GM12872 (cell line): ENCODE measurements around the gene LOXL3.
A peak's percentile ranks its signal among the peaks of the same experiment; 100 is the strongest.

Experiments
- TF ChIP-seq, protein P1 (sequence below): IDR thresholded peaks from 3 replicates; pipeline ENCODE4 v1.5.1; 2011; ENCODE audit warnings: low read depth, mild to moderate bottlenecking, low read length, moderate library complexity; ENCODE audit not compliant: insufficient read depth

LOXL3 gene

GRCh38 chr2:74578408-74578807 is 24.7 kb upstream of the LOXL3 start:
- TF ChIP-seq, protein P1, sequence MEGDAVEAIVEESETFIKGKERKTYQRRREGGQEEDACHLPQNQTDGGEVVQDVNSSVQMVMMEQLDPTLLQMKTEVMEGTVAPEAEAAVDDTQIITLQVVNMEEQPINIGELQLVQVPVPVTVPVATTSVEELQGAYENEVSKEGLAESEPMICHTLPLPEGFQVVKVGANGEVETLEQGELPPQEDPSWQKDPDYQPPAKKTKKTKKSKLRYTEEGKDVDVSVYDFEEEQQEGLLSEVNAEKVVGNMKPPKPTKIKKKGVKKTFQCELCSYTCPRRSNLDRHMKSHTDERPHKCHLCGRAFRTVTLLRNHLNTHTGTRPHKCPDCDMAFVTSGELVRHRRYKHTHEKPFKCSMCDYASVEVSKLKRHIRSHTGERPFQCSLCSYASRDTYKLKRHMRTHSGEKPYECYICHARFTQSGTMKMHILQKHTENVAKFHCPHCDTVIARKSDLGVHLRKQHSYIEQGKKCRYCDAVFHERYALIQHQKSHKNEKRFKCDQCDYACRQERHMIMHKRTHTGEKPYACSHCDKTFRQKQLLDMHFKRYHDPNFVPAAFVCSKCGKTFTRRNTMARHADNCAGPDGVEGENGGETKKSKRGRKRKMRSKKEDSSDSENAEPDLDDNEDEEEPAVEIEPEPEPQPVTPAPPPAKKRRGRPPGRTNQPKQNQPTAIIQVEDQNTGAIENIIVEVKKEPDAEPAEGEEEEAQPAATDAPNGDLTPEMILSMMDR, result no peak

DNA sequence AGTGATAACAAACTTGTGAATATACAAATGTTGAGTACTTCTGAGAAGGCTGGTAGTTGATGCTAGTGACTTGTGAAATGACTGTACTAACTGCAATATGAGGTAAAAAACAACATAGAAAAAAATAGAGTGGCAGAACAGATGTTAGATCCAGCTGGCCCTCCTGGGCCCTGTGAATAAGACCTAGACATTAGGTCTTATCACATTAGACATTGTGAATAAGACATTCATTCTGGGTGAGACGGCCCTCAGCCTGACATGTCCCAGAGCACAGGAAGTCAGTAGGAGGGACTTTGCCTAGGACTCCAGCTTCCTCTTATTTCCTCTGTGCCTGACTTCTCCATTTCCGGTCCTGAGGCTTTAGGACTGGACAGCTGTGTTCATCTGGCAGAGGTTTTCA is 23.7 kb upstream of the LOXL3 start:
- TF ChIP-seq, protein P1, result no peak

GRCh38 chr2:74576863-74577229 is 23.1 kb upstream of the LOXL3 start:
- TF ChIP-seq, protein P1, result no peak

- TF ChIP-seq, protein P1, result no peak
Measured at GRCh38 chr2:74576211-74576862, 22.6 kb upstream of the LOXL3 start.

GRCh38 chr2:74575320-74575719 is 21.6 kb upstream of the LOXL3 start:
- TF ChIP-seq, protein P1, result no peak

DNA sequence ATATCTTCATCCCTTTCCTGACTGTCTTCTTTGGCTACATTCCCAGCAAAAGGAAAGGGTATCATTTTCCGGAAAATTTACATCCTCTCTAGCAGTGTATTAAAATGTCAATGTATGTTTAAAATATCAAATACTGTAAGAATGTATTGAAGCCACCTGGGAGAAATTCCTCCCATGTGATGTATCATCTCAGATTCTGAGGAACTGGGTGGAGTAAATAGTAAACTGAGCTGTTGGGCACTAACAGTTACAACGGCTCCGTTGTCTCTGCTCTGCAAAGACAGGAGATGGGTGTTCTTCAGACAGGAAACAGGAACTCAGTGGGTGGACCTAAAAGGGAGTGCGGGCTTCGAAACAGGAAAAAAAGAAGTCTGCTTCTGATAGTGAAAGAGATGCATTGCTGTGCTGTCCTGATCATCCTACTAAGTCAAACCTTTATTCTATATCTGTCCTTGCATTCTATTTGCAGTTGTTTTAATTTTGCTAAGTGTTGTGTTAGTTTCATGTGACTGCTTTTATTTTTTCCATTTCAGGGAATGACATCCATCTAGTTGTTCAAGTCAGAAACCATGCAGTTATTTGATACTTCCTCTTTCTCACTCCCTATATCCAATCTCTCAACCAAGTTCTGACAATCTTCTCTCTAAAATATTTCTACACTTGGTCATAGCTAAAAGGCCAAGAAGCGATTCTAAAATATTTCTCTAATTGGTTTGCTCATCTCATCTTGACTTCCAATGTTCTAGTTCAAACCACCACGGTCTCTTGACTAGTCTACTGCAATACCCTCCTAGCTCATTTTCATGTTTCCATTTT is 20.2 kb upstream of the LOXL3 start:
- TF ChIP-seq, protein P1, result no peak

DNA sequence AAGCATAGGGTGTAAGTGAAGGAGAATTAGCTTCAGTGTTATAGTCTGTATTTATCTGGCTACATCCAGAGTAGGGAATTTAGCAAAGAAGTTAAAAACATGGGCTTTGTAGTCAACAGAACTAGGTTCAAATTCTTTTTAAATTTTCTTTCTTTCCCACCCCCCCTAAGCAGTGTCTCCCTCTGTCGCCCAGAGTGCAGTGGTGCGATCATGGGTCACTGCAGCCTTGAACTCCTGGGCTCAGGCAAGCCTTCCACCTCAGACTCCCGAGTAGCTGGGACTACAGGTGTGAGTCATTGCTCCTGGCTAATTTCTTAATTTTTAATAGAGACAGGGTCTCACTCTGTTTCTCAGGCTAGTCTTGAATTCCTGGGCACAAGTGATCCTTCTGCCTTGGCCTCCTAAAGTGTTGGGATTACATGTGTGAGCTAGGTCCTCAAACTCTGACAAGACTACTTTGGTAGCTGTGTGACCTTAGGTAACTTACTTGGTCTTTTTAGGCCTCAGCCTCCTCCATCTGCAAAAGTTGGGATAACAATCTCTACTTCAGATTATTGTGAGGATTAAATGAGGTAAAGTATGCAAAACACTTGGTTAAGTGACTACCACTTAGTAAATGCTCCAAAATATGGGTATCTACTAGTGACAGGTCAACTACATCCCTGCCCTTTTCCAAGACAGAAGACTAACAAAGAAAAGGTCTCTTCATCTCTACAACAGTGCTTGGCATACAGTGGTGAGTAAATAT is 18.6 kb upstream of the LOXL3 start:
- TF ChIP-seq, protein P1, result peak; percentile 34; the same call in 1 of the 3 replicates
